ENCODE measurements around the gene SPAG7. TPM values are rescaled to one million over a fixed set of nuclear protein-coding genes. Genes with fewer than 3 reads are reported as not detected.
A peak's percentile ranks its signal among the peaks of the same experiment; 100 is the strongest.

SPAG7 gene
- total RNA-seq, 3 donors from 2014 or later, result 42.6 to 57.8 (median 55.2) TPM

GRCh38 chr17:5002121-5002788 lies 34.6 kb upstream of the SPAG7 start:
- no peak overlapping the region for H3K27ac ChIP-seq
- H3K9me3 ChIP-seq, result no peaks in the 10 kb centered on the region
- no peak overlapping the region for H3K4me3 ChIP-seq
- H3K36me3 ChIP-seq, result peaks cover 12% of the 10 kb centered on the region
- peaks cover 9 to 12% of the 10 kb centered on the region in 2 donors for H3K4me1 ChIP-seq
- TF ChIP-seq POLR2AphosphoS5 (IDR thresholded peaks at IDR 0.05), result no peak
- TF ChIP-seq POLR2A (IDR thresholded peaks at IDR 0.05), result no peak
- TF ChIP-seq, protein P1, sequence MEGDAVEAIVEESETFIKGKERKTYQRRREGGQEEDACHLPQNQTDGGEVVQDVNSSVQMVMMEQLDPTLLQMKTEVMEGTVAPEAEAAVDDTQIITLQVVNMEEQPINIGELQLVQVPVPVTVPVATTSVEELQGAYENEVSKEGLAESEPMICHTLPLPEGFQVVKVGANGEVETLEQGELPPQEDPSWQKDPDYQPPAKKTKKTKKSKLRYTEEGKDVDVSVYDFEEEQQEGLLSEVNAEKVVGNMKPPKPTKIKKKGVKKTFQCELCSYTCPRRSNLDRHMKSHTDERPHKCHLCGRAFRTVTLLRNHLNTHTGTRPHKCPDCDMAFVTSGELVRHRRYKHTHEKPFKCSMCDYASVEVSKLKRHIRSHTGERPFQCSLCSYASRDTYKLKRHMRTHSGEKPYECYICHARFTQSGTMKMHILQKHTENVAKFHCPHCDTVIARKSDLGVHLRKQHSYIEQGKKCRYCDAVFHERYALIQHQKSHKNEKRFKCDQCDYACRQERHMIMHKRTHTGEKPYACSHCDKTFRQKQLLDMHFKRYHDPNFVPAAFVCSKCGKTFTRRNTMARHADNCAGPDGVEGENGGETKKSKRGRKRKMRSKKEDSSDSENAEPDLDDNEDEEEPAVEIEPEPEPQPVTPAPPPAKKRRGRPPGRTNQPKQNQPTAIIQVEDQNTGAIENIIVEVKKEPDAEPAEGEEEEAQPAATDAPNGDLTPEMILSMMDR (IDR thresholded peaks at IDR 0.05), result no peak
- intact Hi-C loops (cut with DNase I; ENCODE audit: low total_unique reads), result no loop called here
- DNase-seq (ENCODE audit: low spot score in 2 of 2), result no peak
- no peaks in the 10 kb centered on the region for H3K27me3 ChIP-seq

DNA sequence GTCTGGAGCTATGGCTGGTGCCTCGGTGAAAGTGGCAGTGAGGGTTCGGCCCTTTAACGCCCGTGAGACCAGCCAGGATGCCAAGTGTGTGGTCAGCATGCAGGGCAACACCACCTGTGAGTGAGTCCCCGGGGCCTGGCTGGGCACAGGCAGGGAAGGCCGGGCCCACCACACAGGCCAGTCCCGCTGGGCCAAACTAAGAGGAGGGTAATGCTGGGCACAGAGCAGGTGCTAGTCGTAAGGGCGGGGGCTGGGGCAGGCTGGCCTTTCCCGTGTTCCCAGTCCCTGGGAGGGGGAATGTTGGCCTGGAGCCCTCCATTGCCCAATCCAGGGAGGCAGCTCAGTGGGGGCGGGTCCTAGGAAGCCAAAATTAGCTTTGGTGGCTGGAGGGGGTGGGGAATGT lies 32.6 kb upstream of the SPAG7 start:
- Histone ChIP-seq H3K9me3 (no peaks in the 10 kb centered on the region), H3K36me3 (peaks cover 12% of the 10 kb centered on the region), H3K4me3 (peak overlapping the region; percentile 7 to 93 (median 78)), H3K27me3 (no peaks in the 10 kb centered on the region), H3K27ac (peak overlapping the region in 1 of 2 donors; percentile 44), H3K4me1 (peaks cover 9 to 12% of the 10 kb centered on the region in 2 donors)
- TF ChIP-seq POLR2A (IDR thresholded peaks at IDR 0.05), result no peak
- no peak for TF ChIP-seq POLR2AphosphoS5 (IDR thresholded peaks at IDR 0.05)
- TF ChIP-seq, protein P1 (IDR thresholded peaks at IDR 0.05), result no peak
- intact Hi-C loops (cut with DNase I; ENCODE audit: low total_unique reads), result no loop called here
- DNase-seq (ENCODE audit: low spot score in 2 of 2), result peak in 1 of 2 donors; percentile 22

DNA sequence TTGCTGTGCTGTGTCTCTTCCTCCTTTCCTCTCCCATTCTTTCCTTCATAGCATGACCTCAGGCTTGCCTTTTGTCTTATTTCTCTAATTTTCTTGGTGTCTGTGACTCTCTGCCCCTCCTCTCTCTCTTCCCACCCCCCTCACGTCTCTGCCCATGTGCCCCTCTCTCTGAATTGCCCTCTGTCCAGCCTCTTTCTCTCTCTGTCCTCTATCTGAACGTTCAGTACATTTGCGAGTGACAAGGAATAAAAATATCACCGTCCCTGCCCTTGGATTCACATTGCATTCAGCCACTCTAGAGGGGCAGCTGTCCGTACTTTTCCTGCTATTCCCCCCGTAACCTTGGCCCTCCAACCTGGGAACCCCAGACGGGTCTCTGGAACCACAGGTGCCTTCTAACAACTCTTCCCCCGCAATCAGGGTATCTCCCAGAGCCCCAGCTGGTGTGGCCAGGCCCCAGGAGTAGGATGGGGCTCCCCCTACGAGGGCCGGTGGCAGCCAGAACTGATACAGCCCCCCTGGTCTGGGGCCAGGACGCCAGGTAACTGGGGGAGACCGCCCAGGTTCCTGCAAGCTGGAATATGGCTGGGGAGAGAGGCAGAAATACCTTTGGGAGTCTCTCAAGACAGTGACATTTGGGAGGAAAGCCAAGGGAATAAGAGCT lies 31.9 kb upstream of the SPAG7 start:
- Histone ChIP-seq H3K9me3 (no peaks in the 10 kb centered on the region), H3K4me3 (peak overlapping the region; percentile 78 to 93 (median 88)), H3K27ac (peak overlapping the region in 1 of 2 donors; percentile 94), H3K27me3 (no peaks in the 10 kb centered on the region), H3K4me1 (peaks cover 9 to 12% of the 10 kb centered on the region in 2 donors), H3K36me3 (peaks cover 7% of the 10 kb centered on the region)
- intact Hi-C loops (cut with DNase I; ENCODE audit: low total_unique reads), result no loop called here
- DNase-seq (ENCODE audit: low spot score in 2 of 2), result no peak
- TF ChIP-seq POLR2A (IDR thresholded peaks at IDR 0.05) (no peak), POLR2AphosphoS5 (IDR thresholded peaks at IDR 0.05) (no peak)
- TF ChIP-seq, protein P1 (IDR thresholded peaks at IDR 0.05), result no peak

DNA sequence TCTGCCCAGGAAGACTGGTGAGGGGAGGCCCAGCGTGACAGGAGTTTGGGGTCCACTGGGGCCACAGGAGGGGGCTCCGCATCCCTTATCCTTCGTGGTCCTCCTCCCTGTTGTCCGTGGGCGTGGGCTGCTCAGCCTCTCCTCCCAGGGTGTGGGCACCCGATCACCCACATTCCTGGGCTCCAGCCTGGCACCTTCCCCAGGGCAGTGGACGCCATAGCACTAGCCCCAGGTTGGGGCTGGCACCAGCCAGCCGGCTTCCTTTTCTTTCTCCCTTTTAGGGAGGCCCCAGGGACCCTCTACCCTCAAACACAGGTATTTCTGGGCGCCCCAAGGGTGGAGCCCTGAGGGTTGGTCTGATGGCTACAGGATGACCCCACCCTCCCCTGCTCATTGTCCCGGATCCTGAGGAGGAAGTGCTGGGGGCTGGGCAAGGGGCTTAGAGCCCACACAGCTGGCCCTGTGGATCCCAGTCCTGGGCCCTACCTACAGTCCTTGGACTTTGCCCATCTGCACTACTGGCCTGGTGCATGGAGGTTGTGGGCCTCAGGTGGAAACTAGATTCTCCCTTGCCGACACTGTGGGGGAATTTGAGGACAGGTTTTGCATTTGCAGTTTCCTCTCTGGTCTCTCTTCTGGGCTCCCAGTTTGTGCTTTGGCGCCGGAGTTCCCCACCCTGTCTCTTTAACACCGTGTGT lies 31.3 kb upstream of the SPAG7 start:
- peak overlapping the region; percentile 78 to 93 (median 88) for H3K4me3 ChIP-seq
- H3K36me3 ChIP-seq, result no peaks in the 10 kb centered on the region
- H3K27ac ChIP-seq, result peak overlapping the region; percentile 94
- no peaks in the 10 kb centered on the region for H3K9me3 ChIP-seq
- H3K27me3 ChIP-seq, result no peaks in the 10 kb centered on the region
- DNase-seq (ENCODE audit: low spot score in 2 of 2), result peak in 1 of 2 donors; percentile 27
- TF ChIP-seq POLR2AphosphoS5 (IDR thresholded peaks at IDR 0.05) (no peak), POLR2A (IDR thresholded peaks at IDR 0.05) (no peak)
- TF ChIP-seq, protein P1 (IDR thresholded peaks at IDR 0.05), result no peak
- H3K4me1 ChIP-seq, result peaks cover 9 to 12% of the 10 kb centered on the region in 2 donors
- intact Hi-C loops (cut with DNase I; ENCODE audit: low total_unique reads), result no loop called here

All from breast epithelium (tissue), 4 donors.